ENCODE measurements around the gene COQ3. TPM values are rescaled to one million over a fixed set of nuclear protein-coding genes. Genes with fewer than 3 reads are reported as not detected.

Gene COQ3
- total and polyA plus RNA-seq, 4 donors, result 3.8 to 9.4 (median 8.0) TPM

GRCh38 chr6:99346595-99346994 lies 47.4 kb downstream of the COQ3 start (continued):
- TF ChIP-seq REST (IDR thresholded peaks at IDR 0.05) (no peak), JUND (IDR thresholded peaks at IDR 0.05) (no peak), TAF1 (conservative IDR thresholded peaks at IDR 0.05) (no peak), NR2F2 (IDR thresholded peaks at IDR 0.05) (no peak), HNF4G (IDR thresholded peaks at IDR 0.05) (no peak), MAX (IDR thresholded peaks at IDR 0.05) (no peak), RXRA (IDR thresholded peaks at IDR 0.05) (no peak), CTCF (IDR thresholded peaks at IDR 0.05; ENCODE audit: low read depth, low read length, missing input control) (no peak), YY1 (IDR thresholded peaks at IDR 0.05) (no peak)

- Histone ChIP-seq H3K36me3 (ENCODE audit: control insufficient read depth in 4 of 4, insufficient read depth in 3 of 4, low read depth in 1 of 4, low read length in 3 of 4) (no peaks in the 10 kb centered on the region), H3K4me3 (ENCODE audit: low read depth in 1 of 3, low read length in 3 of 3) (no peak overlapping the region), H3K4me1 (ENCODE audit: control insufficient read depth in 4 of 4, insufficient read depth in 4 of 4, low read length in 3 of 4) (peaks cover 4 to 10% (median 5%) of the 10 kb centered on the region in 4 donors), H3K9me3 (ENCODE audit: control insufficient read depth in 4 of 4, low read length in 3 of 4) (no peaks in the 10 kb centered on the region), H3K27me3 (ENCODE audit: control insufficient read depth in 4 of 4, insufficient read depth in 4 of 4, low read length in 3 of 4) (no peaks in the 10 kb centered on the region), H3K27ac (ENCODE audit: low read depth in 1 of 2, low read length in 2 of 2) (no peak overlapping the region), H3K9ac (ENCODE audit: low read depth in 1 of 2, low read length in 2 of 2) (no peak overlapping the region)
- whole genome bisulfite sequencing, result 83% methylated on average over 4 of the region's 4 CpGs
- DNase-seq (ENCODE audit: low spot score), result no peak
- TF ChIP-seq SP1 (IDR thresholded peaks at IDR 0.05) (no peak), REST (IDR thresholded peaks at IDR 0.05) (no peak), RAD21 (IDR thresholded peaks at IDR 0.05) (no peak), FOXA2 (IDR thresholded peaks at IDR 0.05) (no peak), NR2F2 (IDR thresholded peaks at IDR 0.05) (no peak), MAX (IDR thresholded peaks at IDR 0.05) (no peak), RXRA (IDR thresholded peaks at IDR 0.05) (no peak), EGR1 (IDR thresholded peaks at IDR 0.05; ENCODE audit: low read depth in 2 of 2) (no peak), HNF4A (conservative IDR thresholded peaks at IDR 0.05) (no peak)
Observed at GRCh38 chr6:99345164-99345563, 48.8 kb downstream of the COQ3 start.
